H9 (cell line): Measurements from ENCODE around the gene HYAL1. TPM values are rescaled to one million over a fixed set of nuclear protein-coding genes. Genes with fewer than 3 reads are reported as not detected.

Source experiments
- DNase-seq: peaks from one replicate; pipeline ENCODE4 v3.0.0-alpha.2; 2017
- H2AFZ ChIP-seq: one replicate; pipeline ENCODE4 v1.6.1; 2013; ENCODE audit warnings: mild to moderate bottlenecking, low read length, control low read depth, moderate library complexity
- H2AK5ac ChIP-seq: 2 replicates; pipeline ENCODE4 v1.6.1; 2013; ENCODE audit warnings: low read length, control low read depth, mixed read lengths; ENCODE audit not compliant: insufficient read length
- H2BK120ac ChIP-seq: one replicate; pipeline ENCODE4 v1.6.1; 2013; ENCODE audit warnings: low read depth, mild to moderate bottlenecking, low read length, control low read depth, inconsistent platforms; ENCODE audit not compliant: poor library complexity, severe bottlenecking
- H2BK12ac ChIP-seq: 2 replicates; pipeline ENCODE4 v1.6.1; 2013; ENCODE audit warnings: low read length, control low read depth, mixed read lengths, low read depth; ENCODE audit not compliant: insufficient read length
- H2BK15ac ChIP-seq: 2 replicates; pipeline ENCODE4 v1.6.1; 2013; ENCODE audit warnings: low read depth, low read length, control low read depth
- H2BK20ac ChIP-seq: one replicate; pipeline ENCODE4 v1.6.1; 2013; ENCODE audit warnings: low read depth, mild to moderate bottlenecking, low read length, control low read depth, inconsistent platforms; ENCODE audit not compliant: poor library complexity, severe bottlenecking
- H2BK5ac ChIP-seq: 2 replicates; pipeline ENCODE4 v1.6.1; 2013; ENCODE audit warnings: low read length, control low read depth, mixed read lengths; ENCODE audit not compliant: insufficient read length
- H3K14ac ChIP-seq: 2 replicates; pipeline ENCODE4 v1.6.1; 2013; ENCODE audit warnings: low read length, control low read depth; ENCODE audit not compliant: insufficient read depth
- H3K18ac ChIP-seq: 2 replicates; pipeline ENCODE4 v1.6.1; 2013; ENCODE audit warnings: low read depth, mild to moderate bottlenecking, mixed read lengths, low read length, control low read depth; ENCODE audit not compliant: insufficient read length
- H3K23ac ChIP-seq: 2 replicates; pipeline ENCODE4 v1.6.1; 2013; ENCODE audit warnings: low read length, control low read depth, mixed read lengths, low read depth; ENCODE audit not compliant: insufficient read length
- H3K23me2 ChIP-seq: 2 replicates; pipeline ENCODE4 v1.6.1; 2013; ENCODE audit warnings: low read depth, mild to moderate bottlenecking, mixed read lengths, low read length, control low read depth; ENCODE audit not compliant: insufficient read length, poor library complexity, severe bottlenecking
- H3K27ac ChIP-seq: 2 replicates; pipeline ENCODE4 v1.5.1; 2013; ENCODE audit warnings: low read length, control low read depth, mixed read lengths, low read depth; ENCODE audit not compliant: insufficient read length
- H3K27me3 ChIP-seq: 2 replicates; pipeline ENCODE4 v1.6.1; 2013; ENCODE audit warnings: low read length, control low read depth, inconsistent platforms; ENCODE audit not compliant: insufficient read depth
- H3K4ac ChIP-seq: 2 replicates; pipeline ENCODE4 v1.6.1; 2013; ENCODE audit warnings: low read depth, mild to moderate bottlenecking, control low read depth, inconsistent platforms, low read length, moderate library complexity
- H3K4me1 ChIP-seq: 2 replicates; pipeline ENCODE4 v1.6.1; 2013; ENCODE audit warnings: low read length, control low read depth, inconsistent platforms; ENCODE audit not compliant: insufficient read depth
- H3K4me2 ChIP-seq: 2 replicates; pipeline ENCODE4 v1.6.1; 2013; ENCODE audit warnings: low read length, control low read depth, mixed read lengths; ENCODE audit not compliant: insufficient read length, insufficient read depth
- H3K56ac ChIP-seq: 2 replicates; pipeline ENCODE4 v1.6.1; 2013; ENCODE audit warnings: low read depth, mild to moderate bottlenecking, mixed read lengths, low read length, control low read depth; ENCODE audit not compliant: insufficient read length
- H3K79me1 ChIP-seq: 2 replicates; pipeline ENCODE4 v1.6.1; 2013; ENCODE audit warnings: low read depth, mild to moderate bottlenecking, moderate library complexity, low read length, control low read depth, inconsistent platforms; ENCODE audit not compliant: insufficient read depth, poor library complexity, severe bottlenecking
- H3K79me2 ChIP-seq: 2 replicates; pipeline ENCODE4 v1.6.1; 2013; ENCODE audit warnings: low read length, control low read depth, inconsistent platforms; ENCODE audit not compliant: insufficient read depth
- H3K9ac ChIP-seq: 2 replicates; pipeline ENCODE4 v1.6.1; 2013; ENCODE audit warnings: low read length, control low read depth, mixed read lengths; ENCODE audit not compliant: insufficient read length; ENCODE audit errors: extremely low read depth
- H3K9me3 ChIP-seq: one replicate; pipeline ENCODE4 v1.6.1; 2013; ENCODE audit warnings: low read depth, low read length, inconsistent platforms; ENCODE audit not compliant: control insufficient read depth
- H3T11ph ChIP-seq: one replicate; pipeline ENCODE4 v1.6.1; 2013; ENCODE audit warnings: mild to moderate bottlenecking, low read length, control low read depth, inconsistent platforms
- H4K20me1 ChIP-seq: one replicate; pipeline ENCODE4 v1.6.1; 2013; ENCODE audit not compliant: control insufficient read depth, insufficient read length, insufficient read depth
- H4K5ac ChIP-seq: 2 replicates; pipeline ENCODE4 v1.6.1; 2013; ENCODE audit warnings: low read depth, mild to moderate bottlenecking, mixed read lengths, low read length, control low read depth; ENCODE audit not compliant: insufficient read length
- H4K8ac ChIP-seq: replicated peaks from 2 replicates; pipeline ENCODE4 v1.6.1; 2013; ENCODE audit warnings: low read length, control low read depth, mixed read lengths, low read depth; ENCODE audit not compliant: insufficient read length
- H4K91ac ChIP-seq: 2 replicates; pipeline ENCODE4 v1.6.1; 2013; ENCODE audit warnings: low read depth, mild to moderate bottlenecking, moderate library complexity, mixed read lengths, low read length, control low read depth; ENCODE audit not compliant: insufficient read length
- H3K27ac Mint-ChIP-seq, 3 experiments: 2 replicates in 2 of 3; 3 replicates in 1 of 3; pipeline ENCODE4 v1.8.0; 2020 to 2021; ENCODE audit warnings: mixed read lengths in 3 of 3, mild to moderate bottlenecking in 1 of 3, moderate library complexity in 1 of 3
- H3K27me3 Mint-ChIP-seq: 2 replicates; pipeline ENCODE4 v1.8.0; 2021; ENCODE audit warnings: low read depth, mild to moderate bottlenecking, moderate library complexity, mixed read lengths
- H3K36me3 Mint-ChIP-seq, 3 experiments: 2 replicates in 2 of 3; 3 replicates in 1 of 3; pipeline ENCODE4 v1.8.0; 2020 to 2021; ENCODE audit warnings: low read depth in 3 of 3, mixed read lengths in 3 of 3; ENCODE audit not compliant: insufficient read depth in 1 of 3
- H3K4me1 Mint-ChIP-seq, 2 experiments: 2 replicates each; pipeline ENCODE4 v1.8.0; 2020; ENCODE audit warnings: mixed read lengths in 2 of 2
- H3K4me3 Mint-ChIP-seq, 2 experiments: 2 replicates in 1 of 2; 3 replicates in 1 of 2; pipeline ENCODE4 v1.8.0; 2020 to 2021; ENCODE audit warnings: mild to moderate bottlenecking in 2 of 2, mixed read lengths in 2 of 2, moderate library complexity in 1 of 2
- H3K9me3 Mint-ChIP-seq, 2 experiments: 2 replicates in 1 of 2; 3 replicates in 1 of 2; pipeline ENCODE4 v1.8.0; 2020; ENCODE audit warnings: mild to moderate bottlenecking in 2 of 2, mixed read lengths in 2 of 2, moderate library complexity in 1 of 2
- WGBS: extraction: QIAGEN DNeasy Blood & Tissue Kit; methylation state at CpG from one replicate; pipeline ENCODE4 v1.1.7; 2013; ENCODE audit warnings: missing lambda C conversion rate, low lambda C conversion rate, mixed read lengths; ENCODE audit not compliant: insufficient read length; ENCODE audit errors: extremely low coverage; 5-methylcytosine and 5-hydroxymethylcytosine counted together
- total RNA-seq: library from RNA; stranded (reverse); gene quantifications from 2 replicates; pipeline ENCODE4 v1.2.1, GENCODE V29; 2021
- TF ChIP-seq, protein P1 (sequence below): fragments of 200-600 bp; sonication (generic); conservative IDR thresholded peaks from 3 replicates; pipeline ENCODE4 v1.8.0; 2021; ENCODE audit warnings: antibody characterized with exemption, mild to moderate bottlenecking

HYAL1 gene
- total RNA-seq, 1 experiment from 2014 or later = 2.0 TPM

DNA sequence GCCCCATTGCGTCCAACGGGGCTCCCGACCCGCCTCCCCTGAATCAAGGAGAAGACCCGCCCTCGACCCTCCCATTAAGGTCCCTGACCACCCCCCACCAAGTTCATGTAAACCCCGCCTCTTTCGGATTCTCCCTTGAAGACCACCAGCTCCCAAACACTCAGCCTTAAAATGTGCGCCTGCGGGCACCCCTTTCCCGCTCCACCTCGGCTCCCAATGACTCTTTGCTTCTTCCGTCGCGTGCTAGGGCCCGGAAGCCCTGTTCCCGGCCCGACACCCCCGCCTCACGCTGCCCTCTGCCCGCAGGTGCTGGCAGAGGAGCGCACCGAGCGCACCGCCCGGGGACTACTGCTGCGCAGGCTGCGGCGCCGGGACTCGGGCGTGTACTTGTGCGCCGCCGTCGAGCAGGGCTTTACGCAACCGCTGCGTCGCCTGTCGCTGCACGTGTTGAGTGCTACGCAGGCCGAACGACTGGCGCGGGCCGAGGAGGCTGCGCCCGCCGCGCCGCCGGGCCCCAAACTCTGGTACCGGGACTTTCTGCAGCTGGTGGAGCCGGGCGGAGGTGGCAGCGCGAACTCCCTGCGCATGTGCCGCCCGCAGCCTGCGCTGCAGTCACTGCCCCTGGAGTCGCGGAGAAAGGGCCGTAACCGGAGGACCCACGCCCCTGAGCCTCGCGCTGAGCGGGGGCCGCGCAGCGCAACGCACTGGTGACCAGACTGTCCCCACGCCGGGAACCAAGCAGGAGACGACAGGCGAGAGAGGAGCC is 27.2 kb downstream of the HYAL1 start:
- peaks cover 10% of the 10 kb centered on the region for H3K23me2 ChIP-seq
- H2BK15ac ChIP-seq = no peak overlapping the region
- H3K9me3 ChIP-seq = no peaks in the 10 kb centered on the region
- no peak overlapping the region for H3K18ac ChIP-seq
- no peak overlapping the region for H2BK120ac ChIP-seq
- H2BK20ac ChIP-seq = no peak overlapping the region
- no peak overlapping the region for H4K8ac ChIP-seq
- H3T11ph ChIP-seq = no peak overlapping the region
- H3K27me3 ChIP-seq = peaks cover 16% of the 10 kb centered on the region; the same call in 1 of the 2 replicates
- H4K5ac ChIP-seq = no peak overlapping the region
- no peak overlapping the region for H3K14ac ChIP-seq
- H3K9ac ChIP-seq = no peak overlapping the region
- no peak overlapping the region for H2BK5ac ChIP-seq
- H3K27ac ChIP-seq = no peak overlapping the region
- Mint-ChIP-seq H3K27me3 (peaks cover 57% of the 10 kb centered on the region), H3K9me3 (no peaks in the 10 kb centered on the region; a peak in 1 of 5 replicates), H3K4me3 (peak overlapping the region; percentile 57 to 78), H3K36me3 (no peaks in the 10 kb centered on the region; a peak in 1 of 7 replicates), H3K4me1 (peaks cover 27 to 34% of the 10 kb centered on the region in 2 experiments), H3K27ac (peak overlapping the region in 1 of 3 experiments; percentile 34; a peak in 1 of 7 replicates)
- H2AFZ ChIP-seq = no peak overlapping the region
- no peak overlapping the region for H2BK12ac ChIP-seq
- no peaks in the 10 kb centered on the region for H3K79me2 ChIP-seq
- H3K23ac ChIP-seq = no peak overlapping the region
- no peak overlapping the region for H3K4ac ChIP-seq
- H4K91ac ChIP-seq = no peak overlapping the region
- H3K79me1 ChIP-seq = no peaks in the 10 kb centered on the region
- TF ChIP-seq, protein P1, sequence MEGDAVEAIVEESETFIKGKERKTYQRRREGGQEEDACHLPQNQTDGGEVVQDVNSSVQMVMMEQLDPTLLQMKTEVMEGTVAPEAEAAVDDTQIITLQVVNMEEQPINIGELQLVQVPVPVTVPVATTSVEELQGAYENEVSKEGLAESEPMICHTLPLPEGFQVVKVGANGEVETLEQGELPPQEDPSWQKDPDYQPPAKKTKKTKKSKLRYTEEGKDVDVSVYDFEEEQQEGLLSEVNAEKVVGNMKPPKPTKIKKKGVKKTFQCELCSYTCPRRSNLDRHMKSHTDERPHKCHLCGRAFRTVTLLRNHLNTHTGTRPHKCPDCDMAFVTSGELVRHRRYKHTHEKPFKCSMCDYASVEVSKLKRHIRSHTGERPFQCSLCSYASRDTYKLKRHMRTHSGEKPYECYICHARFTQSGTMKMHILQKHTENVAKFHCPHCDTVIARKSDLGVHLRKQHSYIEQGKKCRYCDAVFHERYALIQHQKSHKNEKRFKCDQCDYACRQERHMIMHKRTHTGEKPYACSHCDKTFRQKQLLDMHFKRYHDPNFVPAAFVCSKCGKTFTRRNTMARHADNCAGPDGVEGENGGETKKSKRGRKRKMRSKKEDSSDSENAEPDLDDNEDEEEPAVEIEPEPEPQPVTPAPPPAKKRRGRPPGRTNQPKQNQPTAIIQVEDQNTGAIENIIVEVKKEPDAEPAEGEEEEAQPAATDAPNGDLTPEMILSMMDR = no peak
- H3K56ac ChIP-seq = no peak overlapping the region
- no peak overlapping the region for H2AK5ac ChIP-seq
- WGBS = no CpG with 5 or more reads among the region's 79 CpGs
- no peaks in the 10 kb centered on the region for H4K20me1 ChIP-seq
- no peaks in the 10 kb centered on the region for H3K4me1 ChIP-seq
- no peak overlapping the region for H3K4me2 ChIP-seq
- peak; percentile 82 for DNase-seq
